ENCODE data around the gene EMILIN3. TPM values are rescaled to one million over a fixed set of nuclear protein-coding genes. Genes with fewer than 3 reads are reported as not detected.

Gene EMILIN3
- total and polyA plus RNA-seq, 2 of the 8 experiments (the other 6 are each of a cell fraction or from before 2014, with no cell fraction given), result 3.8 to 5.2 TPM

DNA sequence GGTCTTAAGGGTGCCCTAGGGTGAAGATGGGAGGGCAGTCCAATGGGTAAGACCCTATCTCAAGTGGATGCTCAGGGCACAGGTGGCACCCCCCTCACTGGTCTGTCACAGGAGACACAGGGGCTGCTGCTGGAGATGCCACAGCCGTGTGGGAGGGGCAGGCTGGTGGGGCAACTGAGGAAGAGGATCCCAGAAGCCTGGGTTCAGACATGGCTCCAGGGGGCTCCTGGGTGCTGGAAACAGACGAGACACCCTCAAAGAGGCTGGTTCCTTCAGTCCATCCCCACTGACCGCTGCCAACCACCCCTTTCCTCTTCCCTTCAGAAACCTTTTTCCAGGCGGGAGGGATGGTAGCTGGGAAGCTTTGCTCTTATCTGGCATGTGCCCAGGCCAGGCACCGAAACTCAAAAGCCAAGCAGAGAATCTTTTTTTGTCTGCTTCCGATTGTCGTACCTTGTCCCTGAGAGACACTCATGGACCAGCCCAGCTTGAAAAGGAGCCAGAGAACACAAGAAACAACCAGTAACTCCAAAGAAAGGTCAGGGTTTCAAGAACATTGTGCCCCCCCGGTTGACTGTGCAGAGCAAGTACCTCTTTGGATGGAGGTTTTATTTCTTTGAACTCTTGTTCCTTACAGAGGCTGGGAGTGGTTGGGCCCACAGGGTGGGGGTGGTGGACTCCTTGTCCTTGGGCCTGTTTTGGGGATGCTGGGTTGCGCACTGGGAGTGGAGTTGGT, 28.5 kb upstream of the EMILIN3 start (continued):
- TF ChIP-seq, protein P1, sequence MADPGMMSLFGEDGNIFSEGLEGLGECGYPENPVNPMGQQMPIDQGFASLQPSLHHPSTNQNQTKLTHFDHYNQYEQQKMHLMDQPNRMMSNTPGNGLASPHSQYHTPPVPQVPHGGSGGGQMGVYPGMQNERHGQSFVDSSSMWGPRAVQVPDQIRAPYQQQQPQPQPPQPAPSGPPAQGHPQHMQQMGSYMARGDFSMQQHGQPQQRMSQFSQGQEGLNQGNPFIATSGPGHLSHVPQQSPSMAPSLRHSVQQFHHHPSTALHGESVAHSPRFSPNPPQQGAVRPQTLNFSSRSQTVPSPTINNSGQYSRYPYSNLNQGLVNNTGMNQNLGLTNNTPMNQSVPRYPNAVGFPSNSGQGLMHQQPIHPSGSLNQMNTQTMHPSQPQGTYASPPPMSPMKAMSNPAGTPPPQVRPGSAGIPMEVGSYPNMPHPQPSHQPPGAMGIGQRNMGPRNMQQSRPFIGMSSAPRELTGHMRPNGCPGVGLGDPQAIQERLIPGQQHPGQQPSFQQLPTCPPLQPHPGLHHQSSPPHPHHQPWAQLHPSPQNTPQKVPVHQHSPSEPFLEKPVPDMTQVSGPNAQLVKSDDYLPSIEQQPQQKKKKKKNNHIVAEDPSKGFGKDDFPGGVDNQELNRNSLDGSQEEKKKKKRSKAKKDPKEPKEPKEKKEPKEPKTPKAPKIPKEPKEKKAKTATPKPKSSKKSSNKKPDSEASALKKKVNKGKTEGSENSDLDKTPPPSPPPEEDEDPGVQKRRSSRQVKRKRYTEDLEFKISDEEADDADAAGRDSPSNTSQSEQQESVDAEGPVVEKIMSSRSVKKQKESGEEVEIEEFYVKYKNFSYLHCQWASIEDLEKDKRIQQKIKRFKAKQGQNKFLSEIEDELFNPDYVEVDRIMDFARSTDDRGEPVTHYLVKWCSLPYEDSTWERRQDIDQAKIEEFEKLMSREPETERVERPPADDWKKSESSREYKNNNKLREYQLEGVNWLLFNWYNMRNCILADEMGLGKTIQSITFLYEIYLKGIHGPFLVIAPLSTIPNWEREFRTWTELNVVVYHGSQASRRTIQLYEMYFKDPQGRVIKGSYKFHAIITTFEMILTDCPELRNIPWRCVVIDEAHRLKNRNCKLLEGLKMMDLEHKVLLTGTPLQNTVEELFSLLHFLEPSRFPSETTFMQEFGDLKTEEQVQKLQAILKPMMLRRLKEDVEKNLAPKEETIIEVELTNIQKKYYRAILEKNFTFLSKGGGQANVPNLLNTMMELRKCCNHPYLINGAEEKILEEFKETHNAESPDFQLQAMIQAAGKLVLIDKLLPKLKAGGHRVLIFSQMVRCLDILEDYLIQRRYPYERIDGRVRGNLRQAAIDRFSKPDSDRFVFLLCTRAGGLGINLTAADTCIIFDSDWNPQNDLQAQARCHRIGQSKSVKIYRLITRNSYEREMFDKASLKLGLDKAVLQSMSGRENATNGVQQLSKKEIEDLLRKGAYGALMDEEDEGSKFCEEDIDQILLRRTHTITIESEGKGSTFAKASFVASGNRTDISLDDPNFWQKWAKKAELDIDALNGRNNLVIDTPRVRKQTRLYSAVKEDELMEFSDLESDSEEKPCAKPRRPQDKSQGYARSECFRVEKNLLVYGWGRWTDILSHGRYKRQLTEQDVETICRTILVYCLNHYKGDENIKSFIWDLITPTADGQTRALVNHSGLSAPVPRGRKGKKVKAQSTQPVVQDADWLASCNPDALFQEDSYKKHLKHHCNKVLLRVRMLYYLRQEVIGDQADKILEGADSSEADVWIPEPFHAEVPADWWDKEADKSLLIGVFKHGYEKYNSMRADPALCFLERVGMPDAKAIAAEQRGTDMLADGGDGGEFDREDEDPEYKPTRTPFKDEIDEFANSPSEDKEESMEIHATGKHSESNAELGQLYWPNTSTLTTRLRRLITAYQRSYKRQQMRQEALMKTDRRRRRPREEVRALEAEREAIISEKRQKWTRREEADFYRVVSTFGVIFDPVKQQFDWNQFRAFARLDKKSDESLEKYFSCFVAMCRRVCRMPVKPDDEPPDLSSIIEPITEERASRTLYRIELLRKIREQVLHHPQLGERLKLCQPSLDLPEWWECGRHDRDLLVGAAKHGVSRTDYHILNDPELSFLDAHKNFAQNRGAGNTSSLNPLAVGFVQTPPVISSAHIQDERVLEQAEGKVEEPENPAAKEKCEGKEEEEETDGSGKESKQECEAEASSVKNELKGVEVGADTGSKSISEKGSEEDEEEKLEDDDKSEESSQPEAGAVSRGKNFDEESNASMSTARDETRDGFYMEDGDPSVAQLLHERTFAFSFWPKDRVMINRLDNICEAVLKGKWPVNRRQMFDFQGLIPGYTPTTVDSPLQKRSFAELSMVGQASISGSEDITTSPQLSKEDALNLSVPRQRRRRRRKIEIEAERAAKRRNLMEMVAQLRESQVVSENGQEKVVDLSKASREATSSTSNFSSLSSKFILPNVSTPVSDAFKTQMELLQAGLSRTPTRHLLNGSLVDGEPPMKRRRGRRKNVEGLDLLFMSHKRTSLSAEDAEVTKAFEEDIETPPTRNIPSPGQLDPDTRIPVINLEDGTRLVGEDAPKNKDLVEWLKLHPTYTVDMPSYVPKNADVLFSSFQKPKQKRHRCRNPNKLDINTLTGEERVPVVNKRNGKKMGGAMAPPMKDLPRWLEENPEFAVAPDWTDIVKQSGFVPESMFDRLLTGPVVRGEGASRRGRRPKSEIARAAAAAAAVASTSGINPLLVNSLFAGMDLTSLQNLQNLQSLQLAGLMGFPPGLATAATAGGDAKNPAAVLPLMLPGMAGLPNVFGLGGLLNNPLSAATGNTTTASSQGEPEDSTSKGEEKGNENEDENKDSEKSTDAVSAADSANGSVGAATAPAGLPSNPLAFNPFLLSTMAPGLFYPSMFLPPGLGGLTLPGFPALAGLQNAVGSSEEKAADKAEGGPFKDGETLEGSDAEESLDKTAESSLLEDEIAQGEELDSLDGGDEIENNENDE (IDR thresholded peaks at IDR 0.05; ENCODE audit: insufficient replicate concordance, low read length), result no peak
- TF ChIP-seq, protein P2, sequence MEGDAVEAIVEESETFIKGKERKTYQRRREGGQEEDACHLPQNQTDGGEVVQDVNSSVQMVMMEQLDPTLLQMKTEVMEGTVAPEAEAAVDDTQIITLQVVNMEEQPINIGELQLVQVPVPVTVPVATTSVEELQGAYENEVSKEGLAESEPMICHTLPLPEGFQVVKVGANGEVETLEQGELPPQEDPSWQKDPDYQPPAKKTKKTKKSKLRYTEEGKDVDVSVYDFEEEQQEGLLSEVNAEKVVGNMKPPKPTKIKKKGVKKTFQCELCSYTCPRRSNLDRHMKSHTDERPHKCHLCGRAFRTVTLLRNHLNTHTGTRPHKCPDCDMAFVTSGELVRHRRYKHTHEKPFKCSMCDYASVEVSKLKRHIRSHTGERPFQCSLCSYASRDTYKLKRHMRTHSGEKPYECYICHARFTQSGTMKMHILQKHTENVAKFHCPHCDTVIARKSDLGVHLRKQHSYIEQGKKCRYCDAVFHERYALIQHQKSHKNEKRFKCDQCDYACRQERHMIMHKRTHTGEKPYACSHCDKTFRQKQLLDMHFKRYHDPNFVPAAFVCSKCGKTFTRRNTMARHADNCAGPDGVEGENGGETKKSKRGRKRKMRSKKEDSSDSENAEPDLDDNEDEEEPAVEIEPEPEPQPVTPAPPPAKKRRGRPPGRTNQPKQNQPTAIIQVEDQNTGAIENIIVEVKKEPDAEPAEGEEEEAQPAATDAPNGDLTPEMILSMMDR (IDR thresholded peaks at IDR 0.05; ENCODE audit: control extremely low read depth in 1 of 3, insufficient read depth in 1 of 3, low read depth in 1 of 3, low read length in 3 of 3), result no peak
- TF ChIP-seq CHD2 (IDR thresholded peaks at IDR 0.05; ENCODE audit: low read length), result no peak
- no peak for TF ChIP-seq SUZ12 (IDR thresholded peaks at IDR 0.05; ENCODE audit: low read length)
- TF ChIP-seq POLR2A (IDR thresholded peaks at IDR 0.05; ENCODE audit: control extremely low read depth in 1 of 2, low read depth in 2 of 2, low read length in 2 of 2), result no peak
- no peak for TF ChIP-seq TEAD4 (IDR thresholded peaks at IDR 0.05; ENCODE audit: low read depth, low read length)
- TF ChIP-seq YY1 (IDR thresholded peaks at IDR 0.05; ENCODE audit: low read depth, low read length), result no peak
- no peak for TF ChIP-seq CREB1 (IDR thresholded peaks at IDR 0.05)

All from H1 (cell line).